Measurements from ENCODE around the gene UGT1A4. TPM values are rescaled to one million over a fixed set of nuclear protein-coding genes. Genes with fewer than 3 reads are reported as not detected.

Gene UGT1A4
- total RNA-seq: not detected

GRCh38 chr2:233718552-233718951 lies at the start of gene UGT1A4:
TSS of gene UGT1A4 (plus strand) at chr2:233718736. CDS start at chr2:233718821, 85 bp downstream.
- Mint-ChIP-seq H3K36me3 (no peaks in the 10 kb centered on the region), H3K4me1 (peaks cover 11% of the 10 kb centered on the region), H3K9me3 (ENCODE audit: low read depth) (no peaks in the 10 kb centered on the region), H3K27me3 (peaks cover 37% of the 10 kb centered on the region), H3K4me3 (no peak within 1 kb of the TSS), H3K27ac (no peak within 1 kb of the TSS)
- CTCF ChIA-PET: no interaction called here
- DNase-seq (no peak), ATAC-seq (no peak)

GRCh38 chr2:233671290-233672161 lies 47.0 kb upstream of the UGT1A4 start, which contains the start of gene UGT1A9:
TSS of gene UGT1A9 (plus strand) at chr2:233671898. CDS start at chr2:233671935, 37 bp downstream.
- Mint-ChIP-seq H3K9me3 (ENCODE audit: low read depth) (no peaks in the 10 kb centered on the region), H3K36me3 (no peaks in the 10 kb centered on the region), H3K4me3 (no peak within 1 kb of the TSS), H3K27ac (no peak within 1 kb of the TSS), H3K27me3 (peaks cover 25% of the 10 kb centered on the region), H3K4me1 (no peaks in the 10 kb centered on the region)
- CTCF ChIA-PET: interaction anchor here (0.9 kb wide), 1 partner anchor 181 kb away, joined by 3 read pairs; no protein-coding TSS in a partner anchor
- ATAC-seq (no peak), DNase-seq (no peak)

GRCh38 chr2:233672886-233673285 lies 45.6 kb upstream of the UGT1A4 start:
- DNase-seq (no peak), ATAC-seq (no peak)
- Mint-ChIP-seq H3K27me3 (peaks cover 34% of the 10 kb centered on the region), H3K4me1 (no peaks in the 10 kb centered on the region), H3K9me3 (ENCODE audit: low read depth) (no peaks in the 10 kb centered on the region), H3K4me3 (no peak overlapping the region), H3K36me3 (no peaks in the 10 kb centered on the region), H3K27ac (no peak overlapping the region)
- CTCF ChIA-PET: no interaction called here

- Mint-ChIP-seq H3K9me3 (ENCODE audit: low read depth) (no peaks in the 10 kb centered on the region), H3K27me3 (peaks cover 42% of the 10 kb centered on the region), H3K4me3 (no peak overlapping the region), H3K27ac (no peak overlapping the region), H3K36me3 (no peaks in the 10 kb centered on the region), H3K4me1 (no peaks in the 10 kb centered on the region)
- ATAC-seq (no peak), DNase-seq (no peak)
- CTCF ChIA-PET: no interaction called here
These were observed 44.6 kb upstream of the UGT1A4 start for GRCh38 chr2:233673896-233674295.

GRCh38 chr2:233674314-233674713 lies 44.2 kb upstream of the UGT1A4 start:
- H3K9me3 Mint-ChIP-seq (ENCODE audit: low read depth): no peaks in the 10 kb centered on the region
- peaks cover 44% of the 10 kb centered on the region for H3K27me3 Mint-ChIP-seq
- no peak overlapping the region for H3K4me3 Mint-ChIP-seq
- no peaks in the 10 kb centered on the region for H3K36me3 Mint-ChIP-seq
- DNase-seq (no peak), ATAC-seq (no peak)
- H3K27ac Mint-ChIP-seq: no peak overlapping the region
- no peaks in the 10 kb centered on the region for H3K4me1 Mint-ChIP-seq
- CTCF ChIA-PET: no interaction called here

- Mint-ChIP-seq H3K27ac (no peak overlapping the region), H3K4me1 (no peaks in the 10 kb centered on the region), H3K4me3 (no peak overlapping the region), H3K36me3 (no peaks in the 10 kb centered on the region), H3K9me3 (ENCODE audit: low read depth) (no peaks in the 10 kb centered on the region), H3K27me3 (peaks cover 51% of the 10 kb centered on the region)
- no peak for DNase-seq
- CTCF ChIA-PET: no interaction called here
- ATAC-seq: no peak
These were observed 43.5 kb upstream of the UGT1A4 start for GRCh38 chr2:233674995-233675394.

GRCh38 chr2:233676046-233676445 lies 42.5 kb upstream of the UGT1A4 start:
- Mint-ChIP-seq H3K27ac (no peak overlapping the region), H3K4me3 (no peak overlapping the region), H3K9me3 (ENCODE audit: low read depth) (no peaks in the 10 kb centered on the region), H3K4me1 (no peaks in the 10 kb centered on the region), H3K27me3 (peaks cover 48% of the 10 kb centered on the region), H3K36me3 (no peaks in the 10 kb centered on the region)
- DNase-seq (no peak), ATAC-seq (no peak)
- CTCF ChIA-PET: no interaction called here

GRCh38 chr2:233679196-233679595 lies 39.3 kb upstream of the UGT1A4 start:
- Mint-ChIP-seq H3K9me3 (ENCODE audit: low read depth) (no peaks in the 10 kb centered on the region), H3K4me1 (no peaks in the 10 kb centered on the region), H3K27ac (no peak overlapping the region), H3K4me3 (no peak overlapping the region), H3K27me3 (peaks cover 36% of the 10 kb centered on the region), H3K36me3 (no peaks in the 10 kb centered on the region)
- no peak for ATAC-seq
- CTCF ChIA-PET: no interaction called here
- DNase-seq: no peak

GRCh38 chr2:233680361-233681045 lies 38.0 kb upstream of the UGT1A4 start:
- no peak overlapping the region for H3K27ac Mint-ChIP-seq
- no peak overlapping the region for H3K4me3 Mint-ChIP-seq
- ATAC-seq (no peak), DNase-seq (no peak)
- H3K4me1 Mint-ChIP-seq: no peaks in the 10 kb centered on the region
- H3K36me3 Mint-ChIP-seq: no peaks in the 10 kb centered on the region
- no peaks in the 10 kb centered on the region for H3K9me3 Mint-ChIP-seq (ENCODE audit: low read depth)
- CTCF ChIA-PET: no interaction called here
- peaks cover 41% of the 10 kb centered on the region for H3K27me3 Mint-ChIP-seq

- ATAC-seq (no peak), DNase-seq (no peak)
- no peaks in the 10 kb centered on the region for H3K36me3 Mint-ChIP-seq
- H3K4me3 Mint-ChIP-seq: no peak within 1 kb of the TSS
- H3K27me3 Mint-ChIP-seq: peaks cover 39% of the 10 kb centered on the region
- CTCF ChIA-PET: interaction anchor here (1.0 kb wide), 1 partner anchor 30 kb away, joined by 4 read pairs; no protein-coding TSS in a partner anchor
- H3K4me1 Mint-ChIP-seq: no peaks in the 10 kb centered on the region
- no peaks in the 10 kb centered on the region for H3K9me3 Mint-ChIP-seq (ENCODE audit: low read depth)
- no peak within 1 kb of the TSS for H3K27ac Mint-ChIP-seq
These were observed 36.9 kb upstream of the UGT1A4 start, which contains the start of gene UGT1A7 for GRCh38 chr2:233681521-233682099. TSS of gene UGT1A7 (plus strand) at chr2:233681901. CDS start at chr2:233681938, 37 bp downstream.

- Mint-ChIP-seq H3K9me3 (ENCODE audit: low read depth) (no peaks in the 10 kb centered on the region), H3K4me1 (no peaks in the 10 kb centered on the region), H3K27ac (no peak overlapping the region), H3K27me3 (peaks cover 23% of the 10 kb centered on the region), H3K4me3 (no peak overlapping the region), H3K36me3 (no peaks in the 10 kb centered on the region)
- CTCF ChIA-PET: no interaction called here
- DNase-seq (no peak), ATAC-seq (no peak)
These were observed 33.9 kb upstream of the UGT1A4 start for GRCh38 chr2:233684640-233685039.

- Mint-ChIP-seq H3K4me3 (no peak overlapping the region), H3K4me1 (no peaks in the 10 kb centered on the region), H3K9me3 (ENCODE audit: low read depth) (no peaks in the 10 kb centered on the region), H3K27me3 (peaks cover 23% of the 10 kb centered on the region), H3K27ac (no peak overlapping the region), H3K36me3 (no peaks in the 10 kb centered on the region)
- CTCF ChIA-PET: no interaction called here
- DNase-seq: no peak
- ATAC-seq: no peak
These were observed 31.6 kb upstream of the UGT1A4 start for GRCh38 chr2:233686928-233687327.

GRCh38 chr2:233688341-233688740 lies 30.2 kb upstream of the UGT1A4 start:
- no peak for DNase-seq
- Mint-ChIP-seq H3K36me3 (no peaks in the 10 kb centered on the region), H3K27ac (no peak overlapping the region), H3K4me3 (no peak overlapping the region), H3K27me3 (peaks cover 24% of the 10 kb centered on the region), H3K9me3 (ENCODE audit: low read depth) (no peaks in the 10 kb centered on the region), H3K4me1 (no peaks in the 10 kb centered on the region)
- CTCF ChIA-PET: no interaction called here
- no peak for ATAC-seq

Data from activated CD8-positive, alpha-beta memory T cell treated with anti-CD3 and anti-CD28 coated beads, Interleukin-2, amount 10 ng/mL, durations not matched to agents 7 days and 5 days (primary cell).